ENCODE measurements around the gene SARDH. TPM values are rescaled to one million over a fixed set of nuclear protein-coding genes. Genes with fewer than 3 reads are reported as not detected.

Gene SARDH
- polyA plus RNA-seq, 2 donors = 0.20 TPM

DNA sequence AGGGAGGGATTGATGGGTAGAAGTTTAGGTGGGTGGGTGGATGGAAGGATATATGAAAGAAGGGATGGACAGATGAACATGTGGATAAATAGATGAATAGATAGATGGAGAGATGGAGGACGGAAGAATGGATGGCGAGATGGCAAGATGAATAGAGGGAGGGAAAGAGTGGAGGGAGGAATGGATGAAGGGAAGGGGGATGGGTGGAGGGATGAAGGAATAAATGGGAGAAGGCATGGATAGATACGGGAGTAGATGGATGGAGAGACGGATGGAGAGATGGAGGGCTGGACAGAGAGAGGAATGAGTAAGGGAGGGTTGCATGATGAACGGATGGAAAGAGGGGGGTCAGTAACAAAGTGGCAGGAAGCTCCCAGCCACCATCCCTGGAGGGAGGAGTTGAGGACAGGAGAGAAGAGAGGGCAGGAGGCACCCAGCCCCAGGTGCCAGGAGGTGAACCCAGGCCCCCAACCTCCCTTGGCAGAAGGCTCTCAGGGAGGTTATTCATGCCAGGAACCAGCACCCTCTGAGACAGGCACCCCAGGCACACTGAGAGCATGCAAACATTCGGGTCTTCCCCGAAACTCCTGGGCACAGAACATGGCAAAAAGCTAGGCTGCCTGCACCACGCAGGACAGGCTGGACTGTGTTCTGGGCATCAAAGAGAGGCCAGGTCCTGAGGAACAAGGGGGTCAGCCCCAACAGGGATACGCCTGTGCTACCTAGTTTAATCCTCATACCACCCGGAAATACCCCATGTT, 9.1 kb downstream of the SARDH start:
- 72 to 79% methylated on average over 10 of the region's 10 CpGs for WGBS, 2 donors
- Histone ChIP-seq H3K4me1 (ENCODE audit: control insufficient read depth in 2 of 2, insufficient read depth in 2 of 2, low read length in 1 of 2) (peaks cover 0 to 3% of the 10 kb centered on the region in 2 donors), H3K27ac (ENCODE audit: low read depth in 2 of 2, low read length in 1 of 2) (no peak overlapping the region), H3K4me3 (ENCODE audit: low read depth in 1 of 2, low read length in 2 of 2) (no peak overlapping the region), H3K27me3 (ENCODE audit: control insufficient read depth in 1 of 2, insufficient read depth in 2 of 2, low read length in 2 of 2) (no peaks in the 10 kb centered on the region), H3K36me3 (ENCODE audit: control insufficient read depth in 2 of 2, insufficient read depth in 2 of 2, low read length in 1 of 2) (no peaks in the 10 kb centered on the region), H3K9me3 (ENCODE audit: control insufficient read depth in 2 of 2, insufficient read depth in 1 of 2, low read depth in 1 of 2, low read length in 1 of 2) (no peaks in the 10 kb centered on the region)

DNA sequence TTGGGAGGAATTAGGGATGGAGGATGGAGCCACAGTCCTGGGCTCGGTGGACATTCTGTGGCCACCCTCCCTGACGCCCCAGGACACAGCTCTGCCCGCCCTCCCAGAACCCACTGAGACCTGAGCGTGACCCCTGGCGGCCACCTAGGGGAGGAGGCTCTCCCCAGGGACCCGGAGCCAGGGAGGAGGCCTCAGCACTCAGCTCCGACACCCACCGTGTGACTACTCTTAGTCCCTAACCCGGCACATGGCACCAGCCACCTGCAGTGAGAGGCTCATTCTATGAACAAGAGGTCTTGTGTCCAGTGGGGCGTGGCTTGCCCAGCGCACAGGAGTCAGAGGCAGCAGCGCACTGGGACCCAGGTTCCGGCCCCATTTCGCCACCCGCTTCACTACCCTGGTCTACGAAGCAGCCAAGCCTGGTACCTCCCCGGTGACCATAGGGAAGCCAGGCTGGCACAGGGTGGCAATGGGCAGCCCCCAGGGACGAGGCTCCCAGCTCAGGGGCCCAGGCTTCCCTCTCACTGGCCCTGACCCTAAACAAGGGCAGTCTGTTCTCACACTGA, 10.2 kb downstream of the SARDH start:
- WGBS, 2 donors = 84 to 86% methylated on average over 16 to 18 of the region's 18 CpGs
- no peaks in the 10 kb centered on the region for H3K27me3 ChIP-seq (ENCODE audit: control insufficient read depth in 1 of 2, insufficient read depth in 2 of 2, low read length in 2 of 2)
- no peaks in the 10 kb centered on the region for H3K36me3 ChIP-seq (ENCODE audit: control insufficient read depth in 2 of 2, insufficient read depth in 2 of 2, low read length in 1 of 2)
- no peaks in the 10 kb centered on the region for H3K9me3 ChIP-seq (ENCODE audit: control insufficient read depth in 2 of 2, insufficient read depth in 1 of 2, low read depth in 1 of 2, low read length in 1 of 2)
- H3K27ac ChIP-seq (ENCODE audit: low read depth in 2 of 2, low read length in 1 of 2) = no peak overlapping the region
- no peak overlapping the region for H3K4me3 ChIP-seq (ENCODE audit: low read depth in 1 of 2, low read length in 2 of 2)
- H3K4me1 ChIP-seq (ENCODE audit: control insufficient read depth in 2 of 2, insufficient read depth in 2 of 2, low read length in 1 of 2) = peaks cover 0 to 3% of the 10 kb centered on the region in 2 donors

DNA sequence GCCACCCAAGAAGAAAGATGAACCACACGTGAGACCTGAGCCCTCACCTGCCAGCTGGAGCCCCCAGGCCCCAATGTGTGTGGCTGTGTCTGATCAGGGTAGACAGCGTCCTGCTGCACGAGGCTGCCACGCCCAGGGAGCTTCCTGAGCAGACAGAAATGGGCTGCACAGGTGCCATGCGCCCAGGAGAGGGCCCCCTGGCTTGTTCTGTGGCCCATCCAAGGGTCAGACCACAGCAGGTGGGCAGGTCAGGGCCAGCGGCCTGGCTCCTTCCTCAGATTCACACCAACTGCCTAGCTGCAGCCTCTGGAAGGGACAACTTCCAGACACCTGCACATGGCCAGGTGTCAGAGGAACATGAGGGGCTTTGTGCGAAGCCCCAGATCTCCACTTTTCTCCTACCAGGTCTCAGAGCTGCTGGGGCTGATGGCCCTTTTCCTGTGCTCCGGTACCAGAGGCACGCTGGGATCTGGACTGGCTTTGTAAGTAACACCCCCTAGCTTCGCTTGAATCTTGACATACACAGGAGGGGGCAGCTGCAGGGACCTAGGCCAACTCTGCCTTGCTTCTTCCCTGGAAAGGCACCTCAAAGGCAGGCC, 10.8 kb downstream of the SARDH start:
- Histone ChIP-seq H3K27ac (ENCODE audit: low read depth in 2 of 2, low read length in 1 of 2) (no peak overlapping the region), H3K9me3 (ENCODE audit: control insufficient read depth in 2 of 2, insufficient read depth in 1 of 2, low read depth in 1 of 2, low read length in 1 of 2) (no peaks in the 10 kb centered on the region), H3K4me3 (ENCODE audit: low read depth in 1 of 2, low read length in 2 of 2) (no peak overlapping the region), H3K27me3 (ENCODE audit: control insufficient read depth in 1 of 2, insufficient read depth in 2 of 2, low read length in 2 of 2) (no peaks in the 10 kb centered on the region), H3K36me3 (ENCODE audit: control insufficient read depth in 2 of 2, insufficient read depth in 2 of 2, low read length in 1 of 2) (no peaks in the 10 kb centered on the region), H3K4me1 (ENCODE audit: control insufficient read depth in 2 of 2, insufficient read depth in 2 of 2, low read length in 1 of 2) (peaks cover 0 to 3% of the 10 kb centered on the region in 2 donors)
- 59 to 63% methylated on average over 10 of the region's 10 CpGs for WGBS, 2 donors

DNA sequence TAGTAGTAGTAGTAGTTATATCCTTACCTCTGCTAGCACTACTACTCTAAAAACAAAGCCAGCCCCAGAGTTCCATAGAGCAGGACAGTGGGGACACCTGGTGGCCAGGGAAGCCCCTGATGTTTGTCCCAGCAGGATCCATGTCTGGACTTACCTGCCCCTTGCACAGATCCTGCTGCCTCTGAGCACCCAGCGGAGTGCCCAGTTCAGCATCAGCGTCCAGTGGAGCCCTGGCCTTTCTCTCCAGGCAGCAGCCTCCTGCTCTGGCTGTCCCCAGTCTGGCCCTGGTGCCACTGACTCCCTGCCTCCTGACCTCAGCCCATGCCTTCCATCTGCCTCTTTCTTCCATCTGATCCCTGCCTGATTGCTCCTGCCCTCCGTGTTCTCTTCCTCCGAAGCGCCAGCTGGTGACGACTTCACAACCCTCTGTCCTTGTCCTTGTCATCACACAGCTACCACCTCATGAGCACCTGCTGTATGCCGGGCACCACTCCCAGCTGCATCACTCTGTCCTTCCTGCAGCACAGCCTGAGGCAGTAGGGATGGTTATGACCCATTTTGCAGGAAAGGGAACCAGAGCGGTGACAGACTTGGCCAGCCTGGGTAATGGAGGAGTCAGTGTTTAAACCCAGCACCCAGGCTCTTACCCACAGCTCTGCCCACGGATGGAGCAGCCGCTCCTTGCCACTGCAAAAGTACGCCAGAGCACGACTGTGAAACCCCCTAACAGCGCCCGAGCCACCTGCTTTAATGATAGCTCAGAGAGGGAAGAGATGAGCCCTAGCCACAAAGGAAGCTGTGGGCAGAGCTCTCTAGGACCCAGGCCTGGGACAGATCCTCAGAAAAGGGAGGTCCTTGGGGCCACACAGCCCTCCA, 11.5 kb downstream of the SARDH start:
- Histone ChIP-seq H3K4me3 (ENCODE audit: low read depth in 1 of 2, low read length in 2 of 2) (no peak overlapping the region), H3K36me3 (ENCODE audit: control insufficient read depth in 2 of 2, insufficient read depth in 2 of 2, low read length in 1 of 2) (no peaks in the 10 kb centered on the region), H3K27me3 (ENCODE audit: control insufficient read depth in 1 of 2, insufficient read depth in 2 of 2, low read length in 2 of 2) (no peaks in the 10 kb centered on the region), H3K9me3 (ENCODE audit: control insufficient read depth in 2 of 2, insufficient read depth in 1 of 2, low read depth in 1 of 2, low read length in 1 of 2) (no peaks in the 10 kb centered on the region), H3K4me1 (ENCODE audit: control insufficient read depth in 2 of 2, insufficient read depth in 2 of 2, low read length in 1 of 2) (peaks cover 0 to 3% of the 10 kb centered on the region in 2 donors), H3K27ac (ENCODE audit: low read depth in 2 of 2, low read length in 1 of 2) (no peak overlapping the region)
- WGBS, 2 donors = 66 to 68% methylated on average over 14 of the region's 14 CpGs

DNA sequence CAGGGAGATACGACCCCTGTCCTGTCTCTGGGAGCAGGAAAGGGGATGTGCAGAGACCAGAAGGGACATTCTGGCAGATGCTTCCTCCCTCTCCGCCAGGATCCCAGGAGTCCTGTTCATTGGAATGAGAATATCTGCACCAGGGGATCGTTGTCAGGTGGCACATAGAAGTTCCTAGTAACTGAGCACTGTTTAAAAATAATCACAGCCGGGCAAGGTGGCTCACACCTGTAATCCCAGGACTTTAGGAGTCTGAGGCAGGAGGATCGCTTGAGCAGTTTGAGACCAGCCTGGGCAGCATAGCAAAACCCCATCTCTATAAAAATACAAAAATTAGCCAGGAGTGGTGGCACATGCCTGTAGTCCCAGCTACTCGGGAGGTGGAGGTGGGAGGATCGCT, 12.3 kb downstream of the SARDH start:
- H3K4me3 ChIP-seq (ENCODE audit: low read depth in 1 of 2, low read length in 2 of 2) = no peak overlapping the region
- 73 to 78% methylated on average over 7 of the region's 7 CpGs for WGBS, 2 donors
- no peak overlapping the region for H3K27ac ChIP-seq (ENCODE audit: low read depth in 2 of 2, low read length in 1 of 2)
- no peaks in the 10 kb centered on the region for H3K36me3 ChIP-seq (ENCODE audit: control insufficient read depth in 2 of 2, insufficient read depth in 2 of 2, low read length in 1 of 2)
- H3K9me3 ChIP-seq (ENCODE audit: control insufficient read depth in 2 of 2, insufficient read depth in 1 of 2, low read depth in 1 of 2, low read length in 1 of 2) = no peaks in the 10 kb centered on the region
- H3K27me3 ChIP-seq (ENCODE audit: control insufficient read depth in 1 of 2, insufficient read depth in 2 of 2, low read length in 2 of 2) = no peaks in the 10 kb centered on the region
- peaks cover 0 to 3% of the 10 kb centered on the region in 2 donors for H3K4me1 ChIP-seq (ENCODE audit: control insufficient read depth in 2 of 2, insufficient read depth in 2 of 2, low read length in 1 of 2)

DNA sequence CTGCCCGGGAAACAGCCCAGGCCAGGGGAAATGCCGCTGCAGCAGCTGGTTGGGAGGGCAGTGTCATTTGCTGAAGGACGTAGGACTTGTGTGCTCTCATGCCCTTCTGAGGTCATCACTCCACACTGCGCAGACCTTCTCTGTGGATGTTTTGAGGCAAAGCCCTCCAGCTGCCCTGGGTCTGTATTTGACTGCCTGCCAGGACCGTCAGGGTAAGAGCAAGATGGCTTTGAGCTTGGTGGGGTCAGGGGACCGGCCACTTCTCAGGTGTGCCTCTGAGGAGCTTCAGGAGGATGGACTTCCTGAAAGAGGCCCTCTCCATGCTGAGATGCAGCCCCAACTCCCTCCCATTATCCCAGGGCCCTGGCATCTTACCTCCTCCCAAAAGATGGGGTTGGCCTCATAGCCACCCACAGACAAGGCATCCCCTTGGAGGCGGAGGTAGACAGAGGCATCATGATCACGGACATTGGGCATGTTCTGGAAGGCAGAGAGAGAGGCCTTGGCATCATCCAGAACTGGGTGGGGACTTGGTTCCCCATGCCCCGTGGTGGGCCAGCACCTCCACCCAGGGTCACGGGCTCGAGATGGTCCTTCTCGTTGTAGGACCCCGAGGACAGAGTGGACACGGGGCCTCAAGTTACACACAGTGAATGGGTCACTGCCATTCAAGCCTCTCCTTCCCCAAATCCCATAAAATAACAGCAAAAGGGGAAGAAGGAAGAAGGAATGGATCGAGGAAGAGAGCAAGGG, 19.4 kb downstream of the SARDH start:
- Histone ChIP-seq H3K27ac (ENCODE audit: low read depth in 2 of 2, low read length in 1 of 2) (no peak overlapping the region), H3K4me3 (ENCODE audit: low read depth in 1 of 2, low read length in 2 of 2) (no peak overlapping the region), H3K36me3 (ENCODE audit: control insufficient read depth in 2 of 2, insufficient read depth in 2 of 2, low read length in 1 of 2) (no peaks in the 10 kb centered on the region), H3K27me3 (ENCODE audit: control insufficient read depth in 1 of 2, insufficient read depth in 2 of 2, low read length in 2 of 2) (no peaks in the 10 kb centered on the region), H3K4me1 (ENCODE audit: control insufficient read depth in 2 of 2, insufficient read depth in 2 of 2, low read length in 1 of 2) (no peaks in the 10 kb centered on the region), H3K9me3 (ENCODE audit: control insufficient read depth in 2 of 2, insufficient read depth in 1 of 2, low read depth in 1 of 2, low read length in 1 of 2) (no peaks in the 10 kb centered on the region)
- WGBS, 2 donors = 90 to 91% methylated on average over 15 of the region's 15 CpGs

DNA sequence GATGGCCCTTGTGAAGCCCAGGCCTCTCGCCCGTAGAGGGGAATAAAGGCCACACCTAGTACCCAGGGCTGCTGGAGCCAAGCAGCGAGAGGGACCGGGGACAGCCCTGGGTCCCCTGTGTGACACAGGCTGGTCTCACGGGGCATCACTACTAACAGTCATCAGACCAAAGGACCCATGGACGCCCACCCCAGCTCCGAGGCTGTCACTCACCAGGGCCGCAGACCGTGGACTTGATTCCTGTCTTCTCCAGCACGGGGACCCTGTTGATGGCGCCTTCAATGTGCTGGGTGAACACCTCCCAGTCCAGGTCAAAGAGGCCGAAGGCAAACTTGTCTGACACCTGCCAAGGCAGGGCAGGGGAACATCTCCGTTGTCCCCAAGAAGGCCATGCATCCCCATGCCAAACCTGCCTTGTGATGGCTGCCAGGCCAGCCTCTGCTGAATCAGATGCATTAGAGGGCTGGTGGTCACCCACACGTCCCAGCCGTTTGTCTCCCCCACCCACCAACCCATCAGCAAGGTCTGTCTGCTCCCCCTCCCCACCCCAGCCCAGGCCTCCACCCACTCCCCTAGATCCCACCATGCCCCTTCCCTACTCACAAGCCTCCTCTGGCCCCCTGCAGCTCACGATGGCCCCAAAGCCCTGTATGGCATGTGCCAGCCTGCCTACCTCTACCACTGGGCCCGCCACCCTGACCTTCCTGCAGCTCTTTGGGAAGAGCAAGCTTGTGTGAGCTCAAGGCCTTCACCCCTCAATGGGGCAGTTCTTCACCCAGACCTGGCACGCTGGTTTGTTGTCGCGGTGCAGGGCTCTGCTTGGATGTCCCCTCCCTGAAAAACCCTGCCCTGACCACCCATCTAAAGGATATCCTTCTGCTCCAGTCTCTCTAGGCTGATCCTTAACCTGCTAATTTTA, 20.8 kb downstream of the SARDH start:
- Histone ChIP-seq H3K27ac (ENCODE audit: low read depth in 2 of 2, low read length in 1 of 2) (no peak overlapping the region), H3K4me1 (ENCODE audit: control insufficient read depth in 2 of 2, insufficient read depth in 2 of 2, low read length in 1 of 2) (no peaks in the 10 kb centered on the region), H3K36me3 (ENCODE audit: control insufficient read depth in 2 of 2, insufficient read depth in 2 of 2, low read length in 1 of 2) (no peaks in the 10 kb centered on the region), H3K4me3 (ENCODE audit: low read depth in 1 of 2, low read length in 2 of 2) (no peak overlapping the region), H3K9me3 (ENCODE audit: control insufficient read depth in 2 of 2, insufficient read depth in 1 of 2, low read depth in 1 of 2, low read length in 1 of 2) (no peaks in the 10 kb centered on the region), H3K27me3 (ENCODE audit: control insufficient read depth in 1 of 2, insufficient read depth in 2 of 2, low read length in 2 of 2) (no peaks in the 10 kb centered on the region)
- 89 to 92% methylated on average over 20 of the region's 20 CpGs for WGBS, 2 donors

DNA sequence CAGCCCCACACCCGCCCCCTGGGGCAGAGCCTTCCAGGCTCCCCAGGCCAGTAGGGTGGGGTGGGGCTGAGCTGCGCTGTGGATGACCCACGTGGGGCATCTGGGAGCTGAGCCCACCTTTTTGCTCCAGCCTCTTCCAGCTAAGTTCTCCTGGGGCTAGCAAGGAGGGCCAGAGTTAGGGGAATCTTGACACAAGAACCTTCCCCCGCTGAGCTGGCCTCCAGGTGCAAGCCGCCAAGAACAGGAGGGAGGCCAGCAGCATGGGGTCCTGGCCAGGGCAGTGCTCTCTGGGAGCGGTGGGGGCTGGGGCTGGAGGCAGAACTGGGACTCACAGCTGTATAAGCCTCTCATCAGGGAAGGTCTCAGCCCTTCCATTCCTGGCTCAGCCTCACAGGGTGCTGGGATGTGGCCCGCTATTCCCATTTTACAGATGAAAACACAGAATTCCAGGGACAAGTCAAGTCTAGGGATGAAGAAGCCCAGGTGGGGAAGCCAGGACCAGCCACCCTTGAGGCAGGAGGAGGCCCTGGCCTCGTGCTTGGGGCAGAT, 21.5 kb downstream of the SARDH start:
- WGBS, 2 donors = 69 to 70% methylated on average over 8 of the region's 8 CpGs
- H3K4me1 ChIP-seq (ENCODE audit: control insufficient read depth in 2 of 2, insufficient read depth in 2 of 2, low read length in 1 of 2) = no peaks in the 10 kb centered on the region

More for the DNA sequence above, 21.5 kb downstream of the SARDH start:
- Histone ChIP-seq H3K36me3 (ENCODE audit: control insufficient read depth in 2 of 2, insufficient read depth in 2 of 2, low read length in 1 of 2) (no peaks in the 10 kb centered on the region), H3K27me3 (ENCODE audit: control insufficient read depth in 1 of 2, insufficient read depth in 2 of 2, low read length in 2 of 2) (no peaks in the 10 kb centered on the region), H3K27ac (ENCODE audit: low read depth in 2 of 2, low read length in 1 of 2) (no peak overlapping the region), H3K4me3 (ENCODE audit: low read depth in 1 of 2, low read length in 2 of 2) (no peak overlapping the region), H3K9me3 (ENCODE audit: control insufficient read depth in 2 of 2, insufficient read depth in 1 of 2, low read depth in 1 of 2, low read length in 1 of 2) (no peaks in the 10 kb centered on the region)
